GM19025 (cell line): ENCODE results near the gene DNM2.
"Not testable (repeated sequence)": the region's sequence is repeated elsewhere in the genome, so short reads cannot be mapped to it uniquely, and the experiment has no call there.

ENCODE experiments used
- ATAC-seq: cut with Tn5 transposase; IDR thresholded peaks from one replicate; pipeline ENCODE4 v1.9.1; 2021; ENCODE audit warnings: mild to moderate bottlenecking, low read depth, moderate library complexity; ENCODE audit not compliant: unreplicated experiment

The DNM2 gene

GRCh38 chr19:10855879-10856522, 138.1 kb downstream of the DNM2 start:
- ATAC-seq, result no peak

- ATAC-seq, result not testable (repeated sequence)
These were observed 139.0 kb downstream of the DNM2 start for GRCh38 chr19:10856899-10857298.

GRCh38 chr19:10858204-10858828, 140.4 kb downstream of the DNM2 start:
- ATAC-seq, result no peak

- ATAC-seq, result no peak
These were observed 143.3 kb downstream of the DNM2 start for GRCh38 chr19:10861103-10861651.

- no peak for ATAC-seq
These were observed 144.8 kb downstream of the DNM2 start for GRCh38 chr19:10862561-10863106.

GRCh38 chr19:10863107-10863717, 145.3 kb downstream of the DNM2 start:
- ATAC-seq, result no peak

- ATAC-seq, result no peak
These were observed 146.6 kb downstream of the DNM2 start for GRCh38 chr19:10864538-10864899.

- ATAC-seq, result no peak
These were observed 148.6 kb downstream of the DNM2 start for GRCh38 chr19:10866495-10866894.

- no peak for ATAC-seq
These were observed 151.1 kb downstream of the DNM2 start for GRCh38 chr19:10868872-10869547.

- not testable (repeated sequence) for ATAC-seq
These were observed 152.0 kb downstream of the DNM2 start for GRCh38 chr19:10869872-10870311.

- no peak for ATAC-seq
These were observed 152.6 kb downstream of the DNM2 start for GRCh38 chr19:10870501-10870954.

GRCh38 chr19:10870955-10871603, 153.2 kb downstream of the DNM2 start, which contains the start of gene CARM1:
CARM1 (plus strand) TSS chr19:10871553; CDS start chr19:10871703, 150 bp downstream.
- peak; percentile 72 for ATAC-seq

GRCh38 chr19:10871711-10872545, 154.0 kb downstream of the DNM2 start:
- ATAC-seq, result peak; percentile 2

GRCh38 chr19:10872546-10873107, 154.7 kb downstream of the DNM2 start:
- no peak for ATAC-seq

- no peak for ATAC-seq
These were observed 156.1 kb downstream of the DNM2 start for GRCh38 chr19:10874024-10874423.

- peak; percentile 63 for ATAC-seq
These were observed 158.8 kb downstream of the DNM2 start for GRCh38 chr19:10876459-10877240.

GRCh38 chr19:10877608-10878007, 159.7 kb downstream of the DNM2 start:
- not testable (repeated sequence) for ATAC-seq

GRCh38 chr19:10878253-10878652, 160.4 kb downstream of the DNM2 start:
- no peak for ATAC-seq
